DMS 273 (cell line): ENCODE results near the gene ZBTB5.
"Not testable (repeated sequence)": the region's sequence is repeated elsewhere in the genome, so short reads cannot be mapped to it uniquely, and the experiment has no call there.

Experiments used
- DNase-seq: peaks from one replicate; lab custom pipeline; 2025; ENCODE audit not compliant: unreplicated experiment; lab: John Stamatoyannopoulos, UW

ZBTB5 gene

GRCh38 chr9:37408933-37409710 is 56.1 kb downstream of the ZBTB5 start:
- DNase-seq: no peak

GRCh38 chr9:37407468-37407867 is 57.8 kb downstream of the ZBTB5 start:
- DNase-seq: peak; percentile 14

GRCh38 chr9:37406603-37407401 is 58.4 kb downstream of the ZBTB5 start:
- no peak for DNase-seq

- no peak for DNase-seq
Observed at GRCh38 chr9:37405764-37406380, 59.4 kb downstream of the ZBTB5 start.

- DNase-seq: no peak
Observed at GRCh38 chr9:37405350-37405749, 59.9 kb downstream of the ZBTB5 start.

- no peak for DNase-seq
Observed at GRCh38 chr9:37404590-37404989, 60.7 kb downstream of the ZBTB5 start.

- DNase-seq: no peak
Observed at GRCh38 chr9:37399336-37399735, 65.9 kb downstream of the ZBTB5 start.

- no peak for DNase-seq
Observed at GRCh38 chr9:37398464-37399025, 66.7 kb downstream of the ZBTB5 start.

- DNase-seq: not testable (repeated sequence)
Observed at GRCh38 chr9:37397948-37398347, 67.3 kb downstream of the ZBTB5 start.

- no peak for DNase-seq
Observed at GRCh38 chr9:37395663-37396062, 69.6 kb downstream of the ZBTB5 start.

- no peak for DNase-seq
Observed at GRCh38 chr9:37395229-37395628, 70.0 kb downstream of the ZBTB5 start.

GRCh38 chr9:37392272-37392671 is 73.0 kb downstream of the ZBTB5 start:
- no peak for DNase-seq

- DNase-seq: peak; percentile 33
Observed at GRCh38 chr9:37390759-37391158, 74.5 kb downstream of the ZBTB5 start.
